PC-3 (cell line): Measurements from ENCODE around the gene IFT57. TPM values are rescaled to one million over a fixed set of nuclear protein-coding genes. Genes with fewer than 3 reads are reported as not detected.

ENCODE experiments used
- ATAC-seq: fragments of 200-7000 bp; cut with Tn5 transposase; 2 replicates; pipeline ENCODE4 v1.9.1; 2020; ENCODE audit warnings: mild to moderate bottlenecking, moderate library complexity
- BruUV-seq: library from RNA; stranded (reverse); fragments of 400-500 nt; replicated peaks from 2 replicates; lab custom pipeline; 2021; lab: Mats Ljungman, UMichigan
- CTCF ChIA-PET: fragments of 300-600 bp; sonication (Branson Sonifier 250); formaldehyde crosslinking; loops from one replicate; lab custom pipeline; 2022; ENCODE audit warnings: antibody characterized with exemption; lab: Charles Lee
- POLR2A ChIA-PET: fragments of 300-600 bp; sonication (Branson Sonifier 250); formaldehyde crosslinking; loops from one replicate; lab custom pipeline; 2022; ENCODE audit warnings: antibody characterized with exemption; ENCODE audit not compliant: unreplicated experiment; lab: Charles Lee
- DNase-seq: peaks from one replicate; pipeline ENCODE4 v3.0.0-alpha.2; 2015
- H2AFZ ChIP-seq: fragments of 300-600 bp; sonication (generic); 2 replicates; pipeline ENCODE4 v1.6.0; 2016; ENCODE audit warnings: antibody characterized with exemption, low read length
- H3F3A ChIP-seq: fragments of 300-600 bp; sonication (generic); one replicate; pipeline ENCODE4 v1.6.0; 2017; ENCODE audit warnings: antibody characterized with exemption, low read length, control low read depth, mild to moderate bottlenecking; ENCODE audit not compliant: unreplicated experiment
- H3K27ac ChIP-seq: fragments of 300-600 bp; sonication (generic); 2 replicates; pipeline ENCODE4 v1.5.1; 2016; ENCODE audit warnings: mild to moderate bottlenecking, low read length
- H3K27me3 ChIP-seq: fragments of 300-600 bp; sonication (generic); 2 replicates; pipeline ENCODE4 v1.6.1; 2016; ENCODE audit warnings: low read length, mixed read lengths
- H3K36me3 ChIP-seq: fragments of 300-600 bp; sonication (generic); 2 replicates; pipeline ENCODE4 v1.6.1; 2016; ENCODE audit warnings: low read depth, mixed run types, low read length, mixed read lengths
- H3K4me1 ChIP-seq: fragments of 300-600 bp; sonication (generic); 2 replicates; pipeline ENCODE4 v1.5.1; 2016; ENCODE audit warnings: low read length; ENCODE audit not compliant: insufficient read depth
- H3K4me2 ChIP-seq: fragments of 300-600 bp; sonication (generic); 2 replicates; pipeline ENCODE4 v1.6.0; 2016; ENCODE audit warnings: low read length
- H3K4me3 ChIP-seq: fragments of 300-600 bp; sonication (generic); 2 replicates; pipeline ENCODE4 v1.5.1; 2016; ENCODE audit warnings: mild to moderate bottlenecking, low read length, mixed read lengths
- H3K79me2 ChIP-seq: fragments of 300-600 bp; sonication (generic); 2 replicates; pipeline ENCODE4 v1.6.1; 2017; ENCODE audit warnings: low read length, mixed read lengths
- H3K9ac ChIP-seq: fragments of 300-600 bp; sonication (generic); 2 replicates; pipeline ENCODE4 v1.6.0; 2016; ENCODE audit warnings: mild to moderate bottlenecking, low read length
- H3K9me2 ChIP-seq: fragments of 300-600 bp; sonication (generic); replicated peaks from 2 replicates; pipeline ENCODE4 v1.6.1; 2016; ENCODE audit warnings: mixed run types, low read length, mixed read lengths
- H3K9me3 ChIP-seq: fragments of 300-600 bp; sonication (generic); 2 replicates; pipeline ENCODE4 v1.6.1; 2016; ENCODE audit warnings: low read length, mixed read lengths
- H4K20me1 ChIP-seq: fragments of 300-600 bp; sonication (generic); 2 replicates; pipeline ENCODE4 v1.6.1; 2016; ENCODE audit warnings: low read length, mixed read lengths
- CTCF ChIP-seq: fragments of 300-600 bp; sonication (generic); conservative IDR thresholded peaks from 2 replicates; pipeline ENCODE4 v1.5.1; 2017; ENCODE audit warnings: antibody characterized with exemption, low read depth, mild to moderate bottlenecking, low read length
- EZH2 ChIP-seq: fragments of 300-600 bp; sonication (generic); IDR thresholded peaks from one replicate; pipeline ENCODE4 v1.6.1; 2017; ENCODE audit warnings: antibody characterized with exemption, mild to moderate bottlenecking, low read length; ENCODE audit not compliant: unreplicated experiment
- EZH2phosphoT487 ChIP-seq: fragments of 300-600 bp; sonication (generic); IDR thresholded peaks from 2 replicates; pipeline ENCODE4 v1.6.1; 2018; ENCODE audit warnings: mild to moderate bottlenecking, antibody characterized with exemption, low read length, borderline replicate concordance
- intact Hi-C: fragments of 100-400 bp; cut with micrococcal nuclease; formaldehyde crosslinking; loops from 2 replicates; pipeline ENCODE4 v1.9.0; 2023
- total RNA-seq: library from RNA; depleted of rRNA; stranded (reverse); fragments of >200 nt; gene quantifications from 2 replicates; pipeline ENCODE4 v1.2.3, GENCODE V29; 2014

IFT57 gene
- total RNA-seq, 1 experiment from 2014 or later, result 54.0 TPM

GRCh38 chr3:108136561-108137459 lies 85.4 kb downstream of the IFT57 start:
- Histone ChIP-seq H3K27me3 (no peaks in the 10 kb centered on the region), H3K4me3 (no peak overlapping the region), H3K27ac (no peak overlapping the region), H3K9ac (no peak overlapping the region), H3K4me1 (peaks cover 18% of the 10 kb centered on the region), H3F3A (no peaks in the 10 kb centered on the region), H3K9me3 (no peaks in the 10 kb centered on the region), H3K79me2 (no peaks in the 10 kb centered on the region), H3K36me3 (no peaks in the 10 kb centered on the region), H3K4me2 (no peak overlapping the region), H3K9me2 (no peaks in the 10 kb centered on the region), H2AFZ (no peak overlapping the region), H4K20me1 (no peaks in the 10 kb centered on the region)
- no TSS peak for BruUV-seq
- no peak for ATAC-seq
- ChIA-PET POLR2A (no interaction called here), CTCF (no interaction called here)
- intact Hi-C loops, result no loop called here
- TF ChIP-seq EZH2phosphoT487, result no peak
- no peak for TF ChIP-seq EZH2
- TF ChIP-seq CTCF, result no peak
- no peak for DNase-seq

GRCh38 chr3:108134555-108134880 lies 87.7 kb downstream of the IFT57 start:
- CTCF ChIA-PET, result no interaction called here

More at GRCh38 chr3:108134555-108134880, 87.7 kb downstream of the IFT57 start:
- POLR2A ChIA-PET, result no interaction called here
- Histone ChIP-seq H3K27me3 (no peaks in the 10 kb centered on the region), H3K27ac (no peak overlapping the region), H3K9me2 (no peaks in the 10 kb centered on the region), H3K79me2 (no peaks in the 10 kb centered on the region), H3F3A (peaks cover 5% of the 10 kb centered on the region), H4K20me1 (no peaks in the 10 kb centered on the region), H3K4me1 (peaks cover 38% of the 10 kb centered on the region), H3K4me3 (no peak overlapping the region), H3K4me2 (no peak overlapping the region), H2AFZ (no peak overlapping the region), H3K9ac (no peak overlapping the region), H3K9me3 (no peaks in the 10 kb centered on the region), H3K36me3 (no peaks in the 10 kb centered on the region)
- ATAC-seq, result no peak
- no peak for DNase-seq
- no TSS peak for BruUV-seq
- intact Hi-C loops, result loop anchor here (5.0 kb wide), 2 partner anchors 88 to 147 kb away; partner anchors contain the start of gene IFT57
- TF ChIP-seq CTCF (no peak), EZH2 (no peak), EZH2phosphoT487 (no peak)
